Mucosa of descending colon (tissue), 3 donors: ENCODE results near the gene ZNF225. TPM values are rescaled to one million over a fixed set of nuclear protein-coding genes. Genes with fewer than 3 reads are reported as not detected.

Experiments used
- ATAC-seq: fragments of 200-7000 bp; cut with Tn5 transposase; one replicate; pipeline ENCODE4 v1.9.1; 2020; ENCODE audit warnings: mild to moderate bottlenecking, moderate library complexity
- DNase-seq, 3 donors: peaks; one replicate each; pipeline ENCODE4 v3.0.0-alpha.2; 2020
- H3K36me3 ChIP-seq: fragments of 200-600 bp; one replicate; pipeline ENCODE4 v1.8.0; 2021; ENCODE audit warnings: low read depth, mild to moderate bottlenecking
- H3K4me1 ChIP-seq: fragments of 200-600 bp; one replicate; pipeline ENCODE4 v1.8.0; 2021; ENCODE audit warnings: low read depth, mild to moderate bottlenecking
- H3K4me3 ChIP-seq: fragments of 200-600 bp; one replicate; pipeline ENCODE4 v1.8.0; 2021; ENCODE audit warnings: mild to moderate bottlenecking
- H3K9me3 ChIP-seq: fragments of 200-600 bp; one replicate; pipeline ENCODE4 v1.8.0; 2021; ENCODE audit warnings: mild to moderate bottlenecking
- intact Hi-C, 2 donors: fragments of 100-400 bp; cut with DNase I in 1 of 2; cut with micrococcal nuclease in 1 of 2; formaldehyde crosslinking; loops; one replicate each; pipeline versions ENCODE4 v1.11.0 to v1.11.1; 2022; cut with DNase I, micrococcal nuclease
- total RNA-seq, 3 donors: library from RNA; stranded (reverse); fragmentation: NEBNext Ultra II Directional in 2 of 3; extraction: Animal tissue kit (Norgen Biotek cat#: 25700) in 2 of 3; gene quantifications; one replicate each; pipeline versions ENCODE4 v1.2.1 to v1.2.4, GENCODE V29; 2021 to 2023
- TF ChIP-seq, protein P1 (sequence below): fragments of 200-600 bp; IDR thresholded peaks from one replicate; pipeline ENCODE4 v1.8.0; 2022; ENCODE audit warnings: antibody characterized with exemption, mild to moderate bottlenecking
- donor health status: DM: no; HTN: no; CAD: no; lungs with moderate emphysema.
- donor health status: DM: no; HTN: no; CAD: no.
- donor health status: DM: no; HTN: yes; CAD: no.

The ZNF225 gene
- total RNA-seq, 3 donors from 2014 or later: 2.2 to 4.8 (median 3.2) TPM

DNA sequence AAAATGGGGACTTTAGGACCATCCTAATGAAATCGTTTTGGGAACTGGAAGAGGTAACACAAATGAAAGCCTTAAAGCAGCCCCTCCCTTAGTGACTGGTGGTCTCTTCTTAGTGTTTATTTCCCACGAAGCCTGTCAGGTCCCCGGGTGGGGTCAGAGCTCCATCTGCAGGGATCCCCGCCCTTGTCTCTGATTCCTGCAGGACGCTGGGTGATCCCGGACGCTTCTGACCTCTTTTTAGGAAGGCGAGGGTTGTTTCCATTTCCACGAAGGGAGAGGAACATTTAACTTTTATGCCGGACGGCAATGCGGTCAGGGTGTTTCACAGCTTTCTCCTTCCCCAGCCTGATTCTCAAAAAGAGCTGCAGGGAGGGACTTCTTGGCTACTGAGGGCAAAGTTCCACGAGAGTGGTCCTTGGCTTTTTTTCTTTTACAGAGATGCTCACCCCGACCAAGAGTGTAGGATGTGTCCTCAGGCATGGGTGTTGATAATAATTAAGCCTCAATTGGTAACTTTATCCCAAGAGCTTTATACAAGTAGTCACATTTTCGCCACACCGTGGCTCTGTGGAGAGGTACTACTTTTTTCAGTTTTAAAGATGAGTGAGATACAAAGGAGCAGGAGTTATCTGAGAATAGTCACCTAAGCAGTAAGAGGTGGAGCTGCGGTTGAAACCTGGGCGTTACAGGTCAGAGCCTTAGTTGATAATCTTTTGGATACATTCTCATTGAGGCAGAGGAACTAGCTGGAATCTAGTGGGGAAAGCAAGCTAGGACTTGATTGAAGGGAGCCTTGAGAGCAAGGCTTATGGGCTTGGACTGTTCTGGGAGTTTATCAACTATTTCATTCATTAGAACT is 40.4 kb upstream of the ZNF225 start:
- peaks cover 6% of the 10 kb centered on the region for H3K4me1 ChIP-seq
- ATAC-seq (peak; percentile 27), DNase-seq (peak in 1 of 3 donors; percentile 13)
- peaks cover 13% of the 10 kb centered on the region for H3K9me3 ChIP-seq
- no peak overlapping the region for H3K4me3 ChIP-seq
- TF ChIP-seq, protein P1, sequence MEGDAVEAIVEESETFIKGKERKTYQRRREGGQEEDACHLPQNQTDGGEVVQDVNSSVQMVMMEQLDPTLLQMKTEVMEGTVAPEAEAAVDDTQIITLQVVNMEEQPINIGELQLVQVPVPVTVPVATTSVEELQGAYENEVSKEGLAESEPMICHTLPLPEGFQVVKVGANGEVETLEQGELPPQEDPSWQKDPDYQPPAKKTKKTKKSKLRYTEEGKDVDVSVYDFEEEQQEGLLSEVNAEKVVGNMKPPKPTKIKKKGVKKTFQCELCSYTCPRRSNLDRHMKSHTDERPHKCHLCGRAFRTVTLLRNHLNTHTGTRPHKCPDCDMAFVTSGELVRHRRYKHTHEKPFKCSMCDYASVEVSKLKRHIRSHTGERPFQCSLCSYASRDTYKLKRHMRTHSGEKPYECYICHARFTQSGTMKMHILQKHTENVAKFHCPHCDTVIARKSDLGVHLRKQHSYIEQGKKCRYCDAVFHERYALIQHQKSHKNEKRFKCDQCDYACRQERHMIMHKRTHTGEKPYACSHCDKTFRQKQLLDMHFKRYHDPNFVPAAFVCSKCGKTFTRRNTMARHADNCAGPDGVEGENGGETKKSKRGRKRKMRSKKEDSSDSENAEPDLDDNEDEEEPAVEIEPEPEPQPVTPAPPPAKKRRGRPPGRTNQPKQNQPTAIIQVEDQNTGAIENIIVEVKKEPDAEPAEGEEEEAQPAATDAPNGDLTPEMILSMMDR: no peak
- H3K36me3 ChIP-seq: no peaks in the 10 kb centered on the region
- intact Hi-C loops: no loop called here

DNA sequence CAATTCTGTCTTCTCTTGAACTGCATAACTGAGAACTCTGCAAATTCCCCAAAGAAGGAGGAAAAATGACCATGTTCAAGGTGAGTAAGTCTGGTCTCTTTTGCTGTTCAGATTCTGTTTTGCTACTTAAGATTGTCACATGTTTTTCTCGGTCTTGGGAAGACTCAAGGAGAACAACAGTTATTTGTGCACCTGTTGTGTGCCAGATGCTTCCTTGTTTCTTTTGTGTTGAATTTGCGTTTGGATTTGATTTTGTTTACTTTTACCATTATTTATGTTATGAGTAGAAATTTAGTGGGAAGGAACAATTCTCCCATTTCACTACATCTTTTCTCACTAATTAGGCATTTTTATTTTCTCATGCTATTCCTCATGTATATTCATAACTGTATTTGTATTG is 36.9 kb upstream of the ZNF225 start:
- intact Hi-C loops: no loop called here
- no peak for DNase-seq
- Histone ChIP-seq H3K9me3 (no peaks in the 10 kb centered on the region), H3K4me1 (peaks cover 6% of the 10 kb centered on the region), H3K4me3 (no peak overlapping the region), H3K36me3 (no peaks in the 10 kb centered on the region)
- TF ChIP-seq, protein P1: no peak
- ATAC-seq: no peak

DNA sequence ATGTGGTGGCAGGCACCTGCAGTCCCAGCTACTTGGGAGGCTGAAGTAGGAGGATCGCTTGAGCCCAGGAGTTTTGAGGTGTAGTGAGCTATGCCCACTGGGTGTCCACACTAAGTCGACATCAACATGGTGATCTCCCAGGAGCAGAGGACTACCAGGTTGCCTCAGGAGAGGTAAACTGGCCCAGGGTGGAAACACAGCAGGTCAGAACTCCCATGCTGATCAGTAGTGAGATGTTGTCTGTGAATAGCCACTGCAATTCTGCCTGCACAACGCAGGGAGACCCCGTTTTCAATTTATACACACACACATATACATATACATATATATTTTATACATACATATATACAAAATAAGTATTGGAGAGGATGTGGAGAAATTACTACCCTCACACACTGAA is 21.1 kb upstream of the ZNF225 start:
- TF ChIP-seq, protein P1: no peak
- ATAC-seq: no peak
- H3K9me3 ChIP-seq: no peaks in the 10 kb centered on the region

DNA sequence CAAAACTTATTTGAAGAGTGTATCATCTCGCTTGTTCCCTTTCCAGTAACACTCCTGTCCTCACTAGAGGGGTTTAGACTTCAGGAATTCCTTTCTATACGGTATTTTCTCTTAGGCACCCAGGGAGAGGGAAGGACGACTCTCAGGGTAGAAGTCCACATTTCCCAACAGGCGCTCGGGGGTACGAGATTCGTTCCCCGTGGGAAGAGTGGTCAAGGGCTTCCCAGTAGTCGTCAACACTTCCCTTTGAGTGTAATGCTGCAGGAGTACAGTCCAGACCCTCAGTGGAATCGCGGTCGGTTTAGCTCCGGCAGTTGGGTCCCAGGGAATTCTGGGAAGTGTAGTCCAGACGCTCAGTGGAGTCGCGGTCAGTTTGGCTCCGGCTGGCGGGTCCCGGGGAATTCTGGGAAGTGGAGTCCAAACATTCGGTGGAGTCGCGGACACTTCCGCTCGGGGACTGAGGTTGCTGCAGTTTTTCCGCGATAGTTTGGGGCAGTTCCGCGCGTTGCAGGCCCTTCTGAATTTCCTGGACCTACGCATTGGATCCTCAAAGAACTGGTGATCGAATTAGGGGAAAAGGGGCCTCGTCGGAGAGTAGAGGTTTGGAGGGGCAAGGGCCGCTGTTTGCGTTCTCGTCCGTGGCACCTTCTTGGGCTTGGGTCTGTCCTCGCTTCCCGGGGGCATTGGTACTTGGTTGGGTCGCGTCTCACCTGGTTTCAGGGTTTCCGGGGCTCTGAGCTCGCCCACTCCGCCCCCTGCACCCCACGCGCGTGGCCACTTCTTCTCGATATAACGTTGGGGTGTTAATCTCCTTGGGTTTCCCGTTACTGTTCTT is 19.1 kb upstream of the ZNF225 start, which contains the start of gene ZNF224:
Gene ZNF224, plus strand, starts transcription at position 431 of the 835 bp plus-strand sequence. CDS start 3,513 bp downstream, outside the sequence.
- H3K4me3 ChIP-seq: peak within 1 kb of the TSS; percentile 68
- TF ChIP-seq, protein P1: no peak
- DNase-seq: peak; percentile 90 to 94 (median 92)
- H3K9me3 ChIP-seq: no peaks in the 10 kb centered on the region
- H3K4me1 ChIP-seq: peaks cover 4% of the 10 kb centered on the region
- no peaks in the 10 kb centered on the region for H3K36me3 ChIP-seq
- ATAC-seq: peak; percentile 99
- intact Hi-C loops: no loop called here

More for the DNA sequence above, 21.1 kb upstream of the ZNF225 start:
- DNase-seq: no peak
- Histone ChIP-seq H3K36me3 (no peaks in the 10 kb centered on the region), H3K4me3 (no peak overlapping the region), H3K4me1 (peaks cover 4% of the 10 kb centered on the region)
- intact Hi-C loops: no loop called here

DNA sequence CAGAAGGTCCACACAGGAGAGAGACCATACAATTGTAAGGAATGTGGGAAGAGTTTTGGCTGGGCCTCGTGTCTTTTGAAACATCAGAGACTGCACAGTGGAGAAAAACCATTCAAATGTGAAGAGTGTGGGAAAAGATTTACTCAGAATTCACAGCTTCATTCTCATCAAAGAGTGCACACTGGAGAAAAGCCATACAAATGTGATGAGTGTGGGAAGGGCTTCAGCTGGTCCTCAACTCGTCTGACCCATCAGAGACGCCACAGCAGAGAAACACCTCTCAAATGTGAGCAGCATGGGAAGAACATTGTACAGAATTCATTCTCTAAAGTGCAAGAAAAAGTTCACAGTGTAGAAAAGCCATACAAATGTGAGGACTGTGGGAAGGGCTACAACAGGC is 5.4 kb upstream of the ZNF225 start:
- no peak overlapping the region for H3K4me3 ChIP-seq
- TF ChIP-seq, protein P1: no peak
- ATAC-seq (no peak), DNase-seq (no peak)
- H3K4me1 ChIP-seq: peaks cover 12% of the 10 kb centered on the region
- no peaks in the 10 kb centered on the region for H3K36me3 ChIP-seq
- H3K9me3 ChIP-seq: peaks cover 82% of the 10 kb centered on the region
- intact Hi-C loops: no loop called here
